GM18505 (cell line): ENCODE results near the gene TENM4.
"Not testable (repeated sequence)": the region's sequence is repeated elsewhere in the genome, so short reads cannot be mapped to it uniquely, and the experiment has no call there.

Experiments used
- ATAC-seq: cut with Tn5 transposase; IDR thresholded peaks from one replicate; pipeline ENCODE4 v1.9.1; 2021; ENCODE audit not compliant: unreplicated experiment
- POLR2A ChIP-seq: IDR thresholded peaks from 4 replicates; pipeline ENCODE4 v1.6.1; 2011; ENCODE audit warnings: borderline replicate concordance; ENCODE audit not compliant: insufficient read depth, insufficient read length; ENCODE audit errors: extremely low read depth

Gene TENM4

DNA sequence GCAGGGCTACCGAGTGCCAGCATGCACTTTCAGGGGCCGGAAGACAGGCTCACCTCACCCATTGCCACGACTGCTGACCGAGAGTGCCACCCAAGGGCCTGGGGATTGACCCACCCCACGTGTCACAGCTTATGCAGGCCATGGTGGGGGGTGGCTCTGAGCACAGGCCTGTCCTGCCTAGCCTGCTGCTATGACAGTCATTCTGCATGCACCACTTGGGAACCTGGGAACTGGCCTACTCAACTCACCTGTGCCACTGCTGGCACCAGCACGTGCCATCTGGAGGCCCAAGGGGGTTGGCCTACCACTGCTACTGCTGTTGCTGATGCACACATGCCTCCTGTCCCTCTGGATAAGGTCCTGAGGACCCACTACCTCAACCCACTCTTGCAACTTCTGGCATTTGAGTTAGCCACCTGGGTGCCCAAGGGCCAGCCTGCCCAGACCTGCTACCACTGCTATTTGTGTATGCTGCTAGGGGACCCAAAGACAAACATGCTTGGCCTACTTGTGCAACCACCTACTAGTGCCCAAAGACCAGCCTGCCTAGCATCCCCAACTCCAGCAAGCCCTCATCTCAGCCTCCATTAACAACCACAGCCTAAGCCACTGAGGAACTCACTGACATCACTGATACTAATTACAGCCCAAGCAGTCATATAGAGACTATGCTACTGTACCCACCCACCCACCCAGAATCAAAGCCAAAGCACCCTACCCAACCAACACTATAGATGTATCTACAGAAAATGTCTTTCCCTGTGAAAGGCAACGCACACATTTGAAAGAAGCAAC, 807.1 kb downstream of the TENM4 start:
- no peak for ATAC-seq
- TF ChIP-seq POLR2A = no peak

DNA sequence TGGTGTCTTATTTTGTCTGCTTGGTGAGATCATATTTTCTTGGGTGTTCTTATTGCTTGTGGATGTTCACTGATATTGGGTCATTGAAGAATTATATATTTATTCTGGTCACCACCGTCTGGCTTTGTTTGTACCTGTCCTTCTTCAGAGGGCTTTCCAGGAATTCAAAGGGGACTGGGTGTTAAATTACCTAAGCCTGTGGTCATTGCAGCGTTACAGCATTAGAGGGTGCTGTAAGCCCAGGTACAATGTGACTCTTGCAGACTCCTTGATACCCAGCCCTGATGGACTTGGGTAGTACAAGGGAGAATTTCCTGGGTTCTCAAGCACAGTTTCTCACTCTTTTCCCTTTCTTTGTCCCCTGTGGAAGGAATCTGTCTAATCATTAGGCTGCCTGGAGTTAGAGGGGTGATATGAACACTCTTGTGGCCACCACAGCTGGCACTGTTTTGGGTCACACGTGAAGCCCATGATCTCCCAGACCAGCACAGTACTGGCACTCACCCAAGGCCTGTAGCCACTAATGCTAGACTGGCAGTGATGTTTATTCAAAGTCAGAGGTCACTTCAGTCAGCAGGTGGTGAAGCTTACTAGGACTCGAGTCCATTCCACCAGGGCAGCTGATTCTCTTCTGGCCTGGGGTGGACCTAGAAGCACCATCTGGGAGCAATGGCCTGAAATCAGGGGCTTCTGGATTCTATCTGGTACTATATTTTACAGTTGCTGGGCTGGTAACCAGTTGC, 810.1 kb downstream of the TENM4 start:
- no peak for ATAC-seq
- TF ChIP-seq POLR2A = no peak

DNA sequence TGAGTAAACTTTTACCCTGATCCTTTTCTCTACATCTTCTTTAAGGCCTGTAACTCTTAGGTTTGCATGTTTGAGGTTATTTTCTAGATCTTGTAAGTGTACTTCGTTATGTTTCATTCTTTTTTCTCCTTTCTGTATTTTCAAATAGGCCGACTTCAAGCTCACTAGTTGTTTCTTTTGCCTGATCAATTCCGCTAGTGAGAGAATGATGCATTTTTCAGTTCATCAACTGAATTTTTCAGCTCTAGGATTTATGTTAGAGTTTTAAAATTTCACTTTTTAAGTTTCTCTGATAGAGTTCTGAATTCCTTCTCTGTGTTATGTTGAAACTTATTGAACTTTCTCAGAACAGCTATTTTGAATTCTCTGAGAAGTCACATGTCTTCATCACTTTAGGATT, 810.7 kb downstream of the TENM4 start:
- no peak for TF ChIP-seq POLR2A
- ATAC-seq = no peak

GRCh38 chr11:78622666-78623065, 818.2 kb downstream of the TENM4 start:
- TF ChIP-seq POLR2A = no peak
- no peak for ATAC-seq

GRCh38 chr11:78620159-78620558, 820.7 kb downstream of the TENM4 start:
- ATAC-seq = no peak
- no peak for TF ChIP-seq POLR2A

GRCh38 chr11:78615724-78616123, 825.1 kb downstream of the TENM4 start:
- TF ChIP-seq POLR2A = no peak
- no peak for ATAC-seq

GRCh38 chr11:78613378-78613813, 827.4 kb downstream of the TENM4 start:
- TF ChIP-seq POLR2A = no peak
- no peak for ATAC-seq

DNA sequence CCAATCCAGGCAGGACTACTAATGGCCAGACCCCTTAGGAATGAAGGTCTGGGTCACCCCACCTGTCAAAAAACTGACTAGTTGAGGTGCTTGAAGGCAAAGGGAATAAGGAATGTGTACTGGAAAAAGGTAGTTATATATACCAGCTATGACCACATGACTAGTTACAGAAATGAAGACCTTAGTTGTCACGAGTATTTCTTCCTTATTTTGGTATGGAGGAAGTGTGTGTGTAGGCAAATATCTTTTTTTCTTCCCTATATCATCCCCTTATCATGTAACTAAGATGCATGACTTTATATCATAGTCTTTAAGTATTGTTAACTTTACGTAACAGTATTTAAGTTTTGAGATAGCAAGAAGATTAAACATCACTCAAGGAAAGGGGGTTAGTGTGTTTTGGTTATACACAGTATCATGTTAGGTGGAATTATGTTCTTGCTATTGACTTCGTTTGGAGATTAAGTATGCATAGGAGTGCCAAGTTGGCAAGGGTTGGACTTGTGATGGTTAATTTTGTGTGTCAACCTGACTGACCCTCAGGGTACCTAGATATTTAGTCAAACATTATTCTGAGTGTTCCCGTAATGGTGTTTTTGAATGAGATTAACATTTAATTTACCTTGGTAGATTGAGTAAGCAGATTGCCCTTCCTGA, 828.0 kb downstream of the TENM4 start:
- TF ChIP-seq POLR2A = no peak
- no peak for ATAC-seq

GRCh38 chr11:78609321-78609720, 831.5 kb downstream of the TENM4 start:
- not testable (repeated sequence) for ATAC-seq

DNA sequence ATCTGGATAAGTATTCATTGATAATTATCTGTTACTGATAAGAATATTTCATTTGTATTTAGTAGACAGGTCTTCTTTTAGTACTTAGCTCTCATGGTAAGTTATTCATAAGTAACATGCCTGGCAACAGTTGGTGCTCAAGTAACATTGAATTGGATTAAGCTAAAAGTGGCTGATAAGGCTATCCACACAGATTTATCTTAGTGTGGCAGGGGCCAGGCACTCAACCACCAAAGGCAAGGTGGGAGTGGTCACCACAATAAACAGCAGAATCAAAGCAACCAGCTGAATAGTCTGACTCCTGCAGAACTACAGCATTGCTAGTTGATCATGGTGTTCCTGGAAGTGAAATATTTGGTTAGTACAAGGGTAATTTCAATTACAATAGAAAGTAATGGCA, 833.1 kb downstream of the TENM4 start:
- no peak for ATAC-seq
- TF ChIP-seq POLR2A = no peak

DNA sequence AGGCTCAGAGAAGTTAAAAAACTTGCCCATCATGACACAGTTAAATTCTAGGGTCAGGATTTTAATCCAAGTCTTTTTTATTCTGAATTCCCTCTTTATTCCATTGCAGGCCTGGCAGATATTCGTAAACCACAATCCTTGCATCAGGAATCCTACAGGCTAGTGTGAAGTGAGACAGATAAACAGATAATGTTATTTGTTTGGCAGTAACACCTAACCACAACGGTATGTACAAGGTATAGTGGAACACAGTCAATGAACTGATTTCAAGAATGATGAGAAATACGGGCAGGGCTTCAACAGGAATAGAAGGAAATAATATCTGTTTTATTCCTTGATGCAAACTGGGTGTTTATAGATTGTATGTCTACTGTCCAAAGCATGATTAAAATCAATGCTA, 834.2 kb downstream of the TENM4 start:
- no peak for TF ChIP-seq POLR2A
- ATAC-seq = no peak

DNA sequence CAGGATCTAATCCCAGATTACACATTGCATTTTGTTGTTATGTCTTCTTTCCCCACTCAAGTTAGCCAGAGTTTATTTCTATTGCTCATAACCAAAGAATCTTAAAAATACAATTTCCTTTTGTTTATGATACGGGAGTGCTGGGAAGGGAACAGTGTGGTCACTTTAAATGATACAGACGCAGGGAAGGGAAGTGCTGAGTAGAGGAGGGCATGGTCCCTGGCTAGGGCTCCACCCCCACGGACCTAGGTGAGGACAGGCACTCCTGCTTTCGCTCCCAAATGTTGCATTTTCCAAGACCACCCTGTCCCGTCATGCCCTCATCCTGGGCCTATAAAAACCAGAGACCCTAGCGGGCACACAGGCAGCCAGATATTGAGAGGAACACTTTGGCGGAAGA, 835.5 kb downstream of the TENM4 start:
- TF ChIP-seq POLR2A = no peak
- ATAC-seq = no peak

DNA sequence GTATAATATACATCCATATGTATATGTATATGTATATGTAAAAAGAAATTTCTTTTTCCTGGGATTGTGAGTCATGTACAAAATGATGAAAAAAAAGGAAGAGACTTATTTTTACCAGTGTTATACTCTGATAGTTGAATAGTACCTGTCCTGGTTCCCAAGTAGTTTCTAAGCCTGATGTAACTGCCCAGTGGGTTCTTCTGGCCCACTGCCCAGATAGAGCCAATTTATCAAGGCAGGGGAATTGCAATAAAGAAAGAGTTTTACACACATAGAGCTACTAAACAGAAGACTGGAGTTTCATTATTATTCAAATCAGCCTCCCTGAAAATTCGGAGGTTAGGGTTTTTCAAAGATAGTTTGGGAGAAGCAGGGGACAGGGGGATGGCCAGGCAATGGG, 837.0 kb downstream of the TENM4 start:
- no peak for ATAC-seq
- TF ChIP-seq POLR2A = no peak
